ENCODE results near the gene MYH14. TPM values are rescaled to one million over a fixed set of nuclear protein-coding genes. Genes with fewer than 3 reads are reported as not detected.

The MYH14 gene
- total RNA-seq, 3 donors from 2014 or later, result 16.6 to 24.7 (median 19.3) TPM

GRCh38 chr19:50238043-50238442, 34.6 kb downstream of the MYH14 start:
- intact Hi-C loops (cut with DNase I; ENCODE audit: low total_unique reads), result no loop called here
- no peaks in the 10 kb centered on the region for H3K36me3 ChIP-seq
- H3K4me1 ChIP-seq, result no peaks in the 10 kb centered on the region
- H3K9me3 ChIP-seq, result no peaks in the 10 kb centered on the region
- H3K4me3 ChIP-seq, result no peak overlapping the region
- no peak overlapping the region for H3K27ac ChIP-seq
- no peak for DNase-seq (ENCODE audit: low spot score in 2 of 2)
- no peaks in the 10 kb centered on the region for H3K27me3 ChIP-seq
- no peak for TF ChIP-seq POLR2A (IDR thresholded peaks at IDR 0.05)
- no peak for TF ChIP-seq POLR2AphosphoS5 (IDR thresholded peaks at IDR 0.05)
- no peak for TF ChIP-seq CTCF (IDR thresholded peaks at IDR 0.05)

- H3K4me3 ChIP-seq, result no peak overlapping the region
- H3K4me1 ChIP-seq, result no peaks in the 10 kb centered on the region
- no peak overlapping the region for H3K27ac ChIP-seq
- no peaks in the 10 kb centered on the region for H3K27me3 ChIP-seq
- TF ChIP-seq POLR2A (IDR thresholded peaks at IDR 0.05) (no peak), POLR2AphosphoS5 (IDR thresholded peaks at IDR 0.05) (no peak), CTCF (IDR thresholded peaks at IDR 0.05) (no peak)
- DNase-seq (ENCODE audit: low spot score in 2 of 2), result no peak
- H3K9me3 ChIP-seq, result no peaks in the 10 kb centered on the region
- intact Hi-C loops (cut with DNase I; ENCODE audit: low total_unique reads), result no loop called here
- no peaks in the 10 kb centered on the region for H3K36me3 ChIP-seq
These were observed 36.6 kb downstream of the MYH14 start for GRCh38 chr19:50239921-50240590.

- Histone ChIP-seq H3K9me3 (no peaks in the 10 kb centered on the region), H3K36me3 (no peaks in the 10 kb centered on the region), H3K4me3 (no peak overlapping the region), H3K27ac (no peak overlapping the region), H3K27me3 (no peaks in the 10 kb centered on the region), H3K4me1 (no peaks in the 10 kb centered on the region)
- TF ChIP-seq POLR2AphosphoS5 (IDR thresholded peaks at IDR 0.05) (no peak), CTCF (IDR thresholded peaks at IDR 0.05) (no peak), POLR2A (IDR thresholded peaks at IDR 0.05) (no peak)
- intact Hi-C loops (cut with DNase I; ENCODE audit: low total_unique reads), result no loop called here
- no peak for DNase-seq (ENCODE audit: low spot score in 2 of 2)
These were observed 39.2 kb downstream of the MYH14 start for GRCh38 chr19:50242581-50242980.

- Histone ChIP-seq H3K4me3 (no peak overlapping the region), H3K27ac (no peak overlapping the region), H3K4me1 (no peaks in the 10 kb centered on the region), H3K9me3 (no peaks in the 10 kb centered on the region), H3K27me3 (no peaks in the 10 kb centered on the region), H3K36me3 (no peaks in the 10 kb centered on the region)
- intact Hi-C loops (cut with DNase I; ENCODE audit: low total_unique reads), result no loop called here
- TF ChIP-seq POLR2AphosphoS5 (IDR thresholded peaks at IDR 0.05), result no peak
- no peak for TF ChIP-seq POLR2A (IDR thresholded peaks at IDR 0.05)
- no peak for TF ChIP-seq CTCF (IDR thresholded peaks at IDR 0.05)
- DNase-seq (ENCODE audit: low spot score in 2 of 2), result no peak
These were observed 41.3 kb downstream of the MYH14 start for GRCh38 chr19:50244695-50245094.

- H3K4me1 ChIP-seq, result no peaks in the 10 kb centered on the region
- H3K27me3 ChIP-seq, result no peaks in the 10 kb centered on the region
- peaks cover 6 to 9% of the 10 kb centered on the region in 2 donors for H3K9me3 ChIP-seq
- intact Hi-C loops (cut with DNase I; ENCODE audit: low total_unique reads), result no loop called here
- no peak for TF ChIP-seq POLR2AphosphoS5 (IDR thresholded peaks at IDR 0.05)
- TF ChIP-seq POLR2A (IDR thresholded peaks at IDR 0.05), result no peak
- no peak for TF ChIP-seq CTCF (IDR thresholded peaks at IDR 0.05)
- H3K4me3 ChIP-seq, result no peak overlapping the region
- no peaks in the 10 kb centered on the region for H3K36me3 ChIP-seq
- no peak for DNase-seq (ENCODE audit: low spot score in 2 of 2)
- H3K27ac ChIP-seq, result no peak overlapping the region
These were observed 45.0 kb downstream of the MYH14 start for GRCh38 chr19:50248413-50248812.

All from breast epithelium (tissue), 4 donors.